H9 (cell line): ENCODE measurements around the gene GFOD2. TPM values are rescaled to one million over a fixed set of nuclear protein-coding genes. Genes with fewer than 3 reads are reported as not detected.

ENCODE experiments used
- DNase-seq: peaks from one replicate; pipeline ENCODE4 v3.0.0-alpha.2; 2017
- H2AFZ ChIP-seq: one replicate; pipeline ENCODE4 v1.6.1; 2013; ENCODE audit warnings: mild to moderate bottlenecking, low read length, control low read depth, moderate library complexity
- H2AK5ac ChIP-seq: 2 replicates; pipeline ENCODE4 v1.6.1; 2013; ENCODE audit warnings: low read length, control low read depth, mixed read lengths; ENCODE audit not compliant: insufficient read length
- H2BK120ac ChIP-seq: one replicate; pipeline ENCODE4 v1.6.1; 2013; ENCODE audit warnings: low read depth, mild to moderate bottlenecking, low read length, control low read depth, inconsistent platforms; ENCODE audit not compliant: poor library complexity, severe bottlenecking
- H2BK12ac ChIP-seq: 2 replicates; pipeline ENCODE4 v1.6.1; 2013; ENCODE audit warnings: low read length, control low read depth, mixed read lengths, low read depth; ENCODE audit not compliant: insufficient read length
- H2BK15ac ChIP-seq: 2 replicates; pipeline ENCODE4 v1.6.1; 2013; ENCODE audit warnings: low read depth, low read length, control low read depth
- H2BK20ac ChIP-seq: one replicate; pipeline ENCODE4 v1.6.1; 2013; ENCODE audit warnings: low read depth, mild to moderate bottlenecking, low read length, control low read depth, inconsistent platforms; ENCODE audit not compliant: poor library complexity, severe bottlenecking
- H2BK5ac ChIP-seq: 2 replicates; pipeline ENCODE4 v1.6.1; 2013; ENCODE audit warnings: low read length, control low read depth, mixed read lengths; ENCODE audit not compliant: insufficient read length
- H3K14ac ChIP-seq: 2 replicates; pipeline ENCODE4 v1.6.1; 2013; ENCODE audit warnings: low read length, control low read depth; ENCODE audit not compliant: insufficient read depth
- H3K18ac ChIP-seq: 2 replicates; pipeline ENCODE4 v1.6.1; 2013; ENCODE audit warnings: low read depth, mild to moderate bottlenecking, mixed read lengths, low read length, control low read depth; ENCODE audit not compliant: insufficient read length
- H3K23ac ChIP-seq: 2 replicates; pipeline ENCODE4 v1.6.1; 2013; ENCODE audit warnings: low read length, control low read depth, mixed read lengths, low read depth; ENCODE audit not compliant: insufficient read length
- H3K23me2 ChIP-seq: 2 replicates; pipeline ENCODE4 v1.6.1; 2013; ENCODE audit warnings: low read depth, mild to moderate bottlenecking, mixed read lengths, low read length, control low read depth; ENCODE audit not compliant: insufficient read length, poor library complexity, severe bottlenecking
- H3K27ac ChIP-seq: 2 replicates; pipeline ENCODE4 v1.5.1; 2013; ENCODE audit warnings: low read length, control low read depth, mixed read lengths, low read depth; ENCODE audit not compliant: insufficient read length
- H3K27me3 ChIP-seq: 2 replicates; pipeline ENCODE4 v1.6.1; 2013; ENCODE audit warnings: low read length, control low read depth, inconsistent platforms; ENCODE audit not compliant: insufficient read depth
- H3K4ac ChIP-seq: 2 replicates; pipeline ENCODE4 v1.6.1; 2013; ENCODE audit warnings: low read depth, mild to moderate bottlenecking, control low read depth, inconsistent platforms, low read length, moderate library complexity
- H3K4me1 ChIP-seq: 2 replicates; pipeline ENCODE4 v1.6.1; 2013; ENCODE audit warnings: low read length, control low read depth, inconsistent platforms; ENCODE audit not compliant: insufficient read depth
- H3K4me2 ChIP-seq: 2 replicates; pipeline ENCODE4 v1.6.1; 2013; ENCODE audit warnings: low read length, control low read depth, mixed read lengths; ENCODE audit not compliant: insufficient read length, insufficient read depth
- H3K56ac ChIP-seq: 2 replicates; pipeline ENCODE4 v1.6.1; 2013; ENCODE audit warnings: low read depth, mild to moderate bottlenecking, mixed read lengths, low read length, control low read depth; ENCODE audit not compliant: insufficient read length
- H3K79me1 ChIP-seq: 2 replicates; pipeline ENCODE4 v1.6.1; 2013; ENCODE audit warnings: low read depth, mild to moderate bottlenecking, moderate library complexity, low read length, control low read depth, inconsistent platforms; ENCODE audit not compliant: insufficient read depth, poor library complexity, severe bottlenecking
- H3K79me2 ChIP-seq: 2 replicates; pipeline ENCODE4 v1.6.1; 2013; ENCODE audit warnings: low read length, control low read depth, inconsistent platforms; ENCODE audit not compliant: insufficient read depth
- H3K9ac ChIP-seq: 2 replicates; pipeline ENCODE4 v1.6.1; 2013; ENCODE audit warnings: low read length, control low read depth, mixed read lengths; ENCODE audit not compliant: insufficient read length; ENCODE audit errors: extremely low read depth
- H3K9me3 ChIP-seq: one replicate; pipeline ENCODE4 v1.6.1; 2013; ENCODE audit warnings: low read depth, low read length, inconsistent platforms; ENCODE audit not compliant: control insufficient read depth
- H3T11ph ChIP-seq: one replicate; pipeline ENCODE4 v1.6.1; 2013; ENCODE audit warnings: mild to moderate bottlenecking, low read length, control low read depth, inconsistent platforms
- H4K20me1 ChIP-seq: one replicate; pipeline ENCODE4 v1.6.1; 2013; ENCODE audit not compliant: control insufficient read depth, insufficient read length, insufficient read depth
- H4K5ac ChIP-seq: 2 replicates; pipeline ENCODE4 v1.6.1; 2013; ENCODE audit warnings: low read depth, mild to moderate bottlenecking, mixed read lengths, low read length, control low read depth; ENCODE audit not compliant: insufficient read length
- H4K8ac ChIP-seq: replicated peaks from 2 replicates; pipeline ENCODE4 v1.6.1; 2013; ENCODE audit warnings: low read length, control low read depth, mixed read lengths, low read depth; ENCODE audit not compliant: insufficient read length
- H4K91ac ChIP-seq: 2 replicates; pipeline ENCODE4 v1.6.1; 2013; ENCODE audit warnings: low read depth, mild to moderate bottlenecking, moderate library complexity, mixed read lengths, low read length, control low read depth; ENCODE audit not compliant: insufficient read length
- H3K27ac Mint-ChIP-seq, 3 experiments: 2 replicates in 2 of 3; 3 replicates in 1 of 3; pipeline ENCODE4 v1.8.0; 2020 to 2021; ENCODE audit warnings: mixed read lengths in 3 of 3, mild to moderate bottlenecking in 1 of 3, moderate library complexity in 1 of 3
- H3K27me3 Mint-ChIP-seq: 2 replicates; pipeline ENCODE4 v1.8.0; 2021; ENCODE audit warnings: low read depth, mild to moderate bottlenecking, moderate library complexity, mixed read lengths
- H3K36me3 Mint-ChIP-seq, 3 experiments: 2 replicates in 2 of 3; 3 replicates in 1 of 3; pipeline ENCODE4 v1.8.0; 2020 to 2021; ENCODE audit warnings: low read depth in 3 of 3, mixed read lengths in 3 of 3; ENCODE audit not compliant: insufficient read depth in 1 of 3
- H3K4me1 Mint-ChIP-seq, 2 experiments: 2 replicates each; pipeline ENCODE4 v1.8.0; 2020; ENCODE audit warnings: mixed read lengths in 2 of 2
- H3K4me3 Mint-ChIP-seq, 2 experiments: 2 replicates in 1 of 2; 3 replicates in 1 of 2; pipeline ENCODE4 v1.8.0; 2020 to 2021; ENCODE audit warnings: mild to moderate bottlenecking in 2 of 2, mixed read lengths in 2 of 2, moderate library complexity in 1 of 2
- H3K9me3 Mint-ChIP-seq, 2 experiments: 2 replicates in 1 of 2; 3 replicates in 1 of 2; pipeline ENCODE4 v1.8.0; 2020; ENCODE audit warnings: mild to moderate bottlenecking in 2 of 2, mixed read lengths in 2 of 2, moderate library complexity in 1 of 2
- total RNA-seq: library from RNA; stranded (reverse); gene quantifications from 2 replicates; pipeline ENCODE4 v1.2.1, GENCODE V29; 2021
- TF ChIP-seq, protein P1 (sequence below): fragments of 200-600 bp; sonication (generic); conservative IDR thresholded peaks from 3 replicates; pipeline ENCODE4 v1.8.0; 2021; ENCODE audit warnings: antibody characterized with exemption, mild to moderate bottlenecking

GFOD2 gene
- total RNA-seq, 1 experiment from 2014 or later: 21.8 TPM

DNA sequence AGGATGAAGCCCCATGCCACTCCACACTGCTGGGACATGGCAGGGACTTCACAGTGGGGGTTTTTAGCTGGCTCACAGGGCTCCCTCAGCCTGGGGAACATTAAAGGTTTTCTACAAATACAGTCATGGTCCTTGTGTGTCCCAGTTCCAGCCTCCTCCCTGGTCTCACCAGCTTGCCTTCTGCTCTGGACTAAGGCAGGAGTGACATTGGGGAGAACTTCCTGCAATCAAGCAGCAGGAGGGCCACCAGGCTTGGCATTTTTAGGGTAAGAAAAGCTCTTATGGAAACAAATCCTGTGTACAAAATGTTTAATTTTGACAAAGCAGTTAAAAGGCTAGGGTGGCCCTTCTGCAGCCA, 56.5 kb downstream of the GFOD2 start:
- peaks cover 7 to 14% (median 8%) of the 10 kb centered on the region in 3 experiments; a peak in 5 of 7 replicates for H3K36me3 Mint-ChIP-seq
- Histone ChIP-seq H3K27me3 (no peaks in the 10 kb centered on the region), H2BK120ac (no peak overlapping the region), H3K23ac (no peak overlapping the region), H2BK20ac (no peak overlapping the region), H3K79me2 (no peaks in the 10 kb centered on the region), H3K9ac (no peak overlapping the region), H3K4me1 (no peaks in the 10 kb centered on the region), H3K9me3 (no peaks in the 10 kb centered on the region), H2BK12ac (no peak overlapping the region), H4K5ac (no peak overlapping the region), H4K91ac (no peak overlapping the region), H3K4ac (no peak overlapping the region), H3K18ac (no peak overlapping the region), H2BK15ac (no peak overlapping the region), H3K4me2 (no peak overlapping the region), H4K20me1 (no peaks in the 10 kb centered on the region), H3T11ph (no peak overlapping the region), H4K8ac (no peak overlapping the region), H3K14ac (no peak overlapping the region), H3K79me1 (no peaks in the 10 kb centered on the region), H3K23me2 (peaks cover 15% of the 10 kb centered on the region), H2AFZ (no peak overlapping the region), H3K56ac (no peak overlapping the region), H2BK5ac (no peak overlapping the region), H2AK5ac (no peak overlapping the region), H3K27ac (no peak overlapping the region)
- peaks cover 16 to 34% of the 10 kb centered on the region in 2 experiments for H3K4me1 Mint-ChIP-seq
- no peak for DNase-seq
- H3K9me3 Mint-ChIP-seq: no peaks in the 10 kb centered on the region
- TF ChIP-seq, protein P1, sequence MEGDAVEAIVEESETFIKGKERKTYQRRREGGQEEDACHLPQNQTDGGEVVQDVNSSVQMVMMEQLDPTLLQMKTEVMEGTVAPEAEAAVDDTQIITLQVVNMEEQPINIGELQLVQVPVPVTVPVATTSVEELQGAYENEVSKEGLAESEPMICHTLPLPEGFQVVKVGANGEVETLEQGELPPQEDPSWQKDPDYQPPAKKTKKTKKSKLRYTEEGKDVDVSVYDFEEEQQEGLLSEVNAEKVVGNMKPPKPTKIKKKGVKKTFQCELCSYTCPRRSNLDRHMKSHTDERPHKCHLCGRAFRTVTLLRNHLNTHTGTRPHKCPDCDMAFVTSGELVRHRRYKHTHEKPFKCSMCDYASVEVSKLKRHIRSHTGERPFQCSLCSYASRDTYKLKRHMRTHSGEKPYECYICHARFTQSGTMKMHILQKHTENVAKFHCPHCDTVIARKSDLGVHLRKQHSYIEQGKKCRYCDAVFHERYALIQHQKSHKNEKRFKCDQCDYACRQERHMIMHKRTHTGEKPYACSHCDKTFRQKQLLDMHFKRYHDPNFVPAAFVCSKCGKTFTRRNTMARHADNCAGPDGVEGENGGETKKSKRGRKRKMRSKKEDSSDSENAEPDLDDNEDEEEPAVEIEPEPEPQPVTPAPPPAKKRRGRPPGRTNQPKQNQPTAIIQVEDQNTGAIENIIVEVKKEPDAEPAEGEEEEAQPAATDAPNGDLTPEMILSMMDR: no peak
- no peak overlapping the region; a peak in 1 of 5 replicates for H3K4me3 Mint-ChIP-seq
- peaks cover 4% of the 10 kb centered on the region for H3K27me3 Mint-ChIP-seq
- no peak overlapping the region for H3K27ac Mint-ChIP-seq
